Neural progenitor cell (in vitro differentiated cells): ENCODE results near the gene AHSP.

Experiments
- CTCF ChIP-seq: fragments of 200-600 bp; sonication (generic); IDR thresholded peaks from 2 replicates; pipeline ENCODE4 v1.5.1; 2017; ENCODE audit warnings: antibody characterized with exemption, mild to moderate bottlenecking
- EZH2 ChIP-seq: fragments of 200-600 bp; sonication (generic); IDR thresholded peaks from 2 replicates; pipeline ENCODE4 v1.6.1; 2017; ENCODE audit warnings: antibody characterized with exemption, mild to moderate bottlenecking, moderate library complexity
- EZH2phosphoT487 ChIP-seq: fragments of 200-600 bp; sonication (generic); IDR thresholded peaks from 2 replicates; pipeline ENCODE4 v1.6.1; 2017; ENCODE audit warnings: antibody characterized with exemption

- no peak for TF ChIP-seq CTCF
- TF ChIP-seq EZH2: no peak
- TF ChIP-seq EZH2phosphoT487: no peak
Observed at GRCh38 chr16:31542763-31543162, 15.1 kb downstream of the AHSP start.
